HepG2 (cell line): ENCODE results near the gene ZNF547. TPM values are rescaled to one million over a fixed set of nuclear protein-coding genes. Genes with fewer than 3 reads are reported as not detected.

Experiments
- ATF5 ChIP-seq: sonication (generic); formaldehyde crosslinking; IDR thresholded peaks from 2 replicates; pipeline ENCODE4 v1.4.0; 2020; ENCODE audit warnings: mild to moderate bottlenecking, low read depth, missing genetic modification reagents
- BORCS8-MEF2B ChIP-seq: sonication (generic); formaldehyde crosslinking; IDR thresholded peaks from 2 replicates; pipeline ENCODE4 v1.8.0; 2022; ENCODE audit warnings: mild to moderate bottlenecking, missing genetic modification reagents
- CEBPG ChIP-seq: IDR thresholded peaks from 2 replicates; pipeline ENCODE4 v1.6.1; 2016
- ESRRA ChIP-seq: sonication (generic); formaldehyde crosslinking; IDR thresholded peaks from 2 replicates; pipeline ENCODE4 v1.5.1; 2020; ENCODE audit warnings: mild to moderate bottlenecking, low read depth, missing genetic modification reagents
- GABPB1 ChIP-seq: IDR thresholded peaks from 2 replicates; pipeline ENCODE4 v1.6.1; 2016; ENCODE audit warnings: mild to moderate bottlenecking, missing genetic modification reagents, moderate library complexity, missing compliant biosample characterization
- HMG20B ChIP-seq: conservative IDR thresholded peaks from 2 replicates; pipeline ENCODE4 v1.6.1; 2016; ENCODE audit warnings: missing genetic modification reagents, missing compliant biosample characterization
- HNF1B ChIP-seq: sonication (generic); formaldehyde crosslinking; IDR thresholded peaks from 2 replicates; pipeline ENCODE4 v1.5.1; 2020; ENCODE audit warnings: mild to moderate bottlenecking, moderate library complexity, missing genetic modification reagents
- KMT2A ChIP-seq: sonication (generic); formaldehyde crosslinking; IDR thresholded peaks from 2 replicates; pipeline ENCODE4 v1.4.0; 2020; ENCODE audit warnings: missing genetic modification reagents
- MXD4 ChIP-seq: IDR thresholded peaks from 2 replicates; pipeline ENCODE4 v1.6.1; 2016; ENCODE audit warnings: mild to moderate bottlenecking, missing biosample characterization, missing genetic modification reagents
- NCOA1 ChIP-seq: sonication (generic); formaldehyde crosslinking; IDR thresholded peaks from 2 replicates; pipeline ENCODE4 v1.9.0; 2021; ENCODE audit warnings: missing genetic modification reagents
- NCOA2 ChIP-seq: sonication (generic); formaldehyde crosslinking; IDR thresholded peaks from 2 replicates; pipeline ENCODE4 v1.8.0; 2022; ENCODE audit warnings: inconsistent platforms
- NR2F1 ChIP-seq, 2 experiments: fragments of 450-650 bp in 1 of 2; formaldehyde crosslinking in 1 of 2; IDR thresholded peaks; 2 replicates each; pipeline versions ENCODE4 v1.5.0 to v1.6.1; 2016 to 2020; ENCODE audit warnings: mild to moderate bottlenecking in 1 of 2, missing compliant biosample characterization in 1 of 2, missing genetic modification reagents in 1 of 2, moderate library complexity in 1 of 2
- PAWR ChIP-seq: sonication (generic); formaldehyde crosslinking; IDR thresholded peaks from 2 replicates; pipeline ENCODE4 v1.4.0; 2020; ENCODE audit warnings: missing genetic modification reagents, mild to moderate bottlenecking, borderline replicate concordance
- PLRG1 ChIP-seq: fragments of 450-650 bp; conservative IDR thresholded peaks from 2 replicates; pipeline ENCODE4 v1.6.1; 2016
- SRSF1 ChIP-seq: fragments of 200-400 bp; formaldehyde crosslinking; optimal IDR thresholded peaks from 2 replicates; pipeline ENCODE3; 2017; ENCODE audit warnings: mild to moderate bottlenecking, low read depth, low read length, moderate library complexity
- ZBTB10 ChIP-seq: sonication (generic); formaldehyde crosslinking; IDR thresholded peaks from 2 replicates; pipeline ENCODE4 v1.4.0; 2020; ENCODE audit warnings: missing genetic modification reagents, borderline replicate concordance
- ZFP90 ChIP-seq: sonication (generic); formaldehyde crosslinking; IDR thresholded peaks from 2 replicates; pipeline ENCODE4 v1.8.0; 2022; ENCODE audit warnings: missing genetic modification reagents, mild to moderate bottlenecking, inconsistent platforms, borderline replicate concordance
- ZNF143 ChIP-seq: sonication (generic); formaldehyde crosslinking; IDR thresholded peaks from 2 replicates; pipeline ENCODE4 v1.4.0; 2020; ENCODE audit warnings: missing genetic modification reagents
- ZNF329 ChIP-seq: sonication (generic); formaldehyde crosslinking; IDR thresholded peaks from 2 replicates; pipeline ENCODE4 v1.9.0; 2021; ENCODE audit warnings: low read depth, mild to moderate bottlenecking, missing genetic modification reagents
- ZNF33A ChIP-seq: sonication (generic); formaldehyde crosslinking; IDR thresholded peaks from 2 replicates; pipeline ENCODE4 v1.5.1; 2020; ENCODE audit warnings: missing genetic modification reagents, mild to moderate bottlenecking, moderate library complexity, borderline replicate concordance
- ZNF460 ChIP-seq: sonication (generic); formaldehyde crosslinking; IDR thresholded peaks from 2 replicates; pipeline ENCODE4 v1.5.1; 2020; ENCODE audit warnings: missing genetic modification reagents, mild to moderate bottlenecking, borderline replicate concordance
- ZNF468 ChIP-seq: sonication (generic); formaldehyde crosslinking; IDR thresholded peaks from 2 replicates; pipeline ENCODE4 v1.8.0; 2022; ENCODE audit warnings: mild to moderate bottlenecking, moderate library complexity, missing genetic modification reagents
- ZNF513 ChIP-seq: sonication (generic); formaldehyde crosslinking; conservative IDR thresholded peaks from 2 replicates; pipeline ENCODE4 v1.5.0; 2020; ENCODE audit warnings: missing genetic modification reagents
- ZNF605 ChIP-seq: sonication (generic); formaldehyde crosslinking; IDR thresholded peaks from 2 replicates; pipeline ENCODE4 v1.8.0; 2022; ENCODE audit warnings: mild to moderate bottlenecking, missing genetic modification reagents
- ZZZ3 ChIP-seq: sonication (generic); formaldehyde crosslinking; IDR thresholded peaks from 2 replicates; pipeline ENCODE4 v1.4.0; 2020; ENCODE audit warnings: missing genetic modification reagents, mild to moderate bottlenecking, borderline replicate concordance
- polyA plus RNA-seq, 8 experiments: library from polyadenylated mRNA; depleted of rRNA in 3 of 8; stranded (reverse) in 7 of 8; unstranded in 1 of 8; fragments of >200 nt; fragmentation: Illumina TruSeq in 4 of 8; extraction: Trizol in 4 of 8; gene quantifications; 2 replicates each; pipeline versions ENCODE4 v1.2.1 to v1.2.3, GENCODE V29; 2011 to 2016; ENCODE audit warnings: low read depth in 4 of 8, missing spikeins in 1 of 8, mixed read lengths in 1 of 8; ENCODE audit not compliant: insufficient read depth in 1 of 8
- total RNA-seq, 5 experiments: library from RNA; depleted of rRNA; stranded (reverse); fragments of >200 nt; fragmentation: Illumina TruSeq; extraction: Trizol; gene quantifications; 2 replicates each; pipeline ENCODE4 v1.2.3, GENCODE V29; 2016; ENCODE audit warnings: low read depth in 1 of 5

Gene ZNF547
- total and polyA plus RNA-seq, 2 of the 13 experiments (the other 11 are each of a cell fraction or from before 2014, with no cell fraction given): 2.0 to 2.6 TPM

GRCh38 chr19:57362997-57363687 is at the start of gene ZNF547, which contains the start of gene TRAPPC2B (continued):
- TF ChIP-seq HNF1B (peak; percentile 92), ZNF468 (CRISPR knock-in tag) (no peak), ZNF329 (CRISPR knock-in tag) (no peak), GABPB1 (peak; percentile 99), ZBTB10 (CRISPR knock-in tag) (no peak), MXD4 (CRISPR knock-in tag) (0 out of 2 replicates have a peak, but pooled peaks have one; percentile 11), BORCS8-MEF2B (CRISPR knock-in tag) (peak; percentile 4; the same call in 1 of the 2 replicates), ZNF605 (CRISPR knock-in tag) (no peak), NR2F1 (CRISPR knock-in tag; IDR thresholded peaks at IDR 0.05) (no peak), NCOA1 (no peak), ZNF460 (CRISPR knock-in tag) (no peak), CEBPG (peak; percentile 79), ZNF513 (CRISPR knock-in tag) (no peak), NCOA2 (CRISPR knock-in tag) (peak; percentile 27; the same call in 1 of the 2 replicates), ESRRA (CRISPR knock-in tag) (no peak), KMT2A (CRISPR knock-in tag) (peak; percentile 33; the same call in 1 of the 2 replicates), PAWR (CRISPR knock-in tag) (no peak), HMG20B (CRISPR knock-in tag) (no peak), ZNF143 (CRISPR knock-in tag) (peak; percentile 98), ZZZ3 (CRISPR knock-in tag) (peak; percentile 86; the same call in 1 of the 2 replicates), ZFP90 (CRISPR knock-in tag) (no peak), ZNF33A (no peak), ATF5 (CRISPR knock-in tag) (0 out of 2 replicates have a peak, but pooled peaks have one; percentile 78), SRSF1 (peak; percentile 47), PLRG1 (no peak)
